Measurements from ENCODE around the gene TTC33. TPM values are rescaled to one million over a fixed set of nuclear protein-coding genes. Genes with fewer than 3 reads are reported as not detected.
"Not testable (repeated sequence)": the region's sequence is repeated elsewhere in the genome, so short reads cannot be mapped to it uniquely, and the experiment has no call there.

TTC33 gene
- total RNA-seq, 3 donors from 2014 or later (not counting 1 experiment from before 2014, with no cell fraction given): 7.3 to 11.4 (median 10.0) TPM

- DNase-seq (no peak), ATAC-seq (no peak)
- H3K27ac Mint-ChIP-seq: no peak overlapping the region
- H3K27ac ChIP-seq (ENCODE audit: low read length): no peak overlapping the region
- intact Hi-C loops (cut with micrococcal nuclease): no loop called here
- H3K27me3 ChIP-seq (ENCODE audit: control insufficient read depth, insufficient read depth, low read length): no peaks in the 10 kb centered on the region
- no peaks in the 10 kb centered on the region for H3K36me3 Mint-ChIP-seq
- no peak overlapping the region for H3K4me3 Mint-ChIP-seq
- H3K4me1 Mint-ChIP-seq: peaks cover 4 to 9% of the 10 kb centered on the region in 2 donors
- H3K9me3 Mint-ChIP-seq: no peaks in the 10 kb centered on the region
- no peaks in the 10 kb centered on the region for H3K9me3 ChIP-seq (ENCODE audit: control insufficient read depth, insufficient read depth, low read length)
- WGBS (ENCODE audit: insufficient coverage): 100% methylated on average over 1 of the region's 1 CpG
- peaks cover 2% of the 10 kb centered on the region for H3K4me1 ChIP-seq (ENCODE audit: control insufficient read depth, insufficient read depth, low read length)
- TF ChIP-seq CTCF (IDR thresholded peaks at IDR 0.05): no peak
- no peak overlapping the region for H3K4me3 ChIP-seq (ENCODE audit: low read length)
- peaks cover 3 to 11% of the 10 kb centered on the region in 2 donors for H3K27me3 Mint-ChIP-seq (ENCODE audit: low read depth in 2 of 2)
- no peaks in the 10 kb centered on the region for H3K36me3 ChIP-seq (ENCODE audit: control insufficient read depth, insufficient read depth, low read length)
These were observed 155.4 kb downstream of the TTC33 start for GRCh38 chr5:40600383-40600782.

- intact Hi-C loops (cut with micrococcal nuclease): no loop called here
- H3K9me3 Mint-ChIP-seq: no peaks in the 10 kb centered on the region
- peaks cover 0 to 8% of the 10 kb centered on the region in 2 donors for H3K4me1 Mint-ChIP-seq
- peaks cover 6 to 11% of the 10 kb centered on the region in 2 donors for H3K27me3 Mint-ChIP-seq (ENCODE audit: low read depth in 2 of 2)
- Histone ChIP-seq H3K9me3 (ENCODE audit: control insufficient read depth, insufficient read depth, low read length) (no peaks in the 10 kb centered on the region), H3K4me1 (ENCODE audit: control insufficient read depth, insufficient read depth, low read length) (no peaks in the 10 kb centered on the region), H3K4me3 (ENCODE audit: low read length) (no peak overlapping the region), H3K27me3 (ENCODE audit: control insufficient read depth, insufficient read depth, low read length) (no peaks in the 10 kb centered on the region), H3K36me3 (ENCODE audit: control insufficient read depth, insufficient read depth, low read length) (no peaks in the 10 kb centered on the region), H3K27ac (ENCODE audit: low read length) (no peak overlapping the region)
- TF ChIP-seq CTCF (IDR thresholded peaks at IDR 0.05): no peak
- DNase-seq (no peak), ATAC-seq (no peak)
- no peak overlapping the region for H3K4me3 Mint-ChIP-seq
- no peak overlapping the region for H3K27ac Mint-ChIP-seq
- no peaks in the 10 kb centered on the region for H3K36me3 Mint-ChIP-seq
These were observed 156.1 kb downstream of the TTC33 start for GRCh38 chr5:40599676-40600075.

- Histone ChIP-seq H3K4me1 (ENCODE audit: control insufficient read depth, insufficient read depth, low read length) (no peaks in the 10 kb centered on the region), H3K36me3 (ENCODE audit: control insufficient read depth, insufficient read depth, low read length) (no peaks in the 10 kb centered on the region), H3K27ac (ENCODE audit: low read length) (no peak overlapping the region), H3K27me3 (ENCODE audit: control insufficient read depth, insufficient read depth, low read length) (no peaks in the 10 kb centered on the region), H3K9me3 (ENCODE audit: control insufficient read depth, insufficient read depth, low read length) (no peaks in the 10 kb centered on the region), H3K4me3 (ENCODE audit: low read length) (no peak overlapping the region)
- no peak overlapping the region for H3K27ac Mint-ChIP-seq
- H3K4me1 Mint-ChIP-seq: peaks cover 11 to 29% of the 10 kb centered on the region in 2 donors
- TF ChIP-seq CTCF (IDR thresholded peaks at IDR 0.05): no peak
- H3K36me3 Mint-ChIP-seq: no peaks in the 10 kb centered on the region
- no peak overlapping the region for H3K4me3 Mint-ChIP-seq
- WGBS (ENCODE audit: insufficient coverage): 97% methylated on average over 1 of the region's 1 CpG
- intact Hi-C loops (cut with micrococcal nuclease): no loop called here
- H3K27me3 Mint-ChIP-seq (ENCODE audit: low read depth in 2 of 2): peaks cover 11% of the 10 kb centered on the region in 2 donors
- DNase-seq: no peak
- no peaks in the 10 kb centered on the region for H3K9me3 Mint-ChIP-seq
- no peak for ATAC-seq
These were observed 160.9 kb downstream of the TTC33 start for GRCh38 chr5:40594811-40595210.

GRCh38 chr5:40591727-40592396 is 163.9 kb downstream of the TTC33 start:
- H3K4me3 Mint-ChIP-seq; H3K27me3 ChIP-seq (ENCODE audit: control insufficient read depth, insufficient read depth, low read length); H3K27ac Mint-ChIP-seq; H3K9me3 ChIP-seq (ENCODE audit: control insufficient read depth, insufficient read depth, low read length); H3K36me3 Mint-ChIP-seq; intact Hi-C loops (cut with micrococcal nuclease); ATAC-seq; H3K27me3 Mint-ChIP-seq (ENCODE audit: low read depth in 2 of 2); H3K9me3 Mint-ChIP-seq; DNase-seq; H3K4me1 ChIP-seq (ENCODE audit: control insufficient read depth, insufficient read depth, low read length); H3K36me3 ChIP-seq (ENCODE audit: control insufficient read depth, insufficient read depth, low read length); H3K4me3 ChIP-seq (ENCODE audit: low read length): not testable (repeated sequence)
- WGBS (ENCODE audit: insufficient coverage): 81% methylated on average over 7 of the region's 10 CpGs
- H3K4me1 Mint-ChIP-seq: peaks cover 11 to 24% of the 10 kb centered on the region in 2 donors
- H3K27ac ChIP-seq (ENCODE audit: low read length): peak overlapping the region; percentile 45
